ENCODE measurements around the gene TMEM158. TPM values are rescaled to one million over a fixed set of nuclear protein-coding genes. Genes with fewer than 3 reads are reported as not detected.
A peak's percentile ranks its signal among the peaks of the same experiment; 100 is the strongest.

TMEM158 gene
- total RNA-seq, 1 donor from 2014 or later: 1.9 TPM

- no peaks in the 10 kb centered on the region for H3K36me3 Mint-ChIP-seq (ENCODE audit: low read depth)
- H3K9me3 Mint-ChIP-seq: no peaks in the 10 kb centered on the region
- intact Hi-C loops (cut with micrococcal nuclease): no loop called here
- H3K4me3 Mint-ChIP-seq (ENCODE audit: low read depth): no peak overlapping the region
- peaks cover 13% of the 10 kb centered on the region for H3K27me3 Mint-ChIP-seq (ENCODE audit: low read depth)
- H3K4me1 Mint-ChIP-seq (ENCODE audit: low read depth): no peaks in the 10 kb centered on the region
- no peak for DNase-seq (ENCODE audit: low spot score)
- H3K27ac Mint-ChIP-seq: no peak overlapping the region
Observed at GRCh38 chr3:45252826-45253225, 26.7 kb upstream of the TMEM158 start.

- Mint-ChIP-seq H3K4me3 (ENCODE audit: low read depth) (no peak overlapping the region), H3K9me3 (no peaks in the 10 kb centered on the region), H3K36me3 (ENCODE audit: low read depth) (no peaks in the 10 kb centered on the region), H3K27ac (no peak overlapping the region), H3K27me3 (ENCODE audit: low read depth) (peaks cover 7% of the 10 kb centered on the region), H3K4me1 (ENCODE audit: low read depth) (no peaks in the 10 kb centered on the region)
- intact Hi-C loops (cut with micrococcal nuclease): no loop called here
- DNase-seq (ENCODE audit: low spot score): no peak
Observed at GRCh38 chr3:45249391-45249790, 23.3 kb upstream of the TMEM158 start.

- H3K4me3 Mint-ChIP-seq (ENCODE audit: low read depth): no peak overlapping the region
- H3K27ac Mint-ChIP-seq: no peak overlapping the region
- peaks cover 10% of the 10 kb centered on the region for H3K27me3 Mint-ChIP-seq (ENCODE audit: low read depth)
- H3K4me1 Mint-ChIP-seq (ENCODE audit: low read depth): no peaks in the 10 kb centered on the region
- intact Hi-C loops (cut with micrococcal nuclease): no loop called here
- no peak for DNase-seq (ENCODE audit: low spot score)
- no peaks in the 10 kb centered on the region for H3K36me3 Mint-ChIP-seq (ENCODE audit: low read depth)
- no peaks in the 10 kb centered on the region for H3K9me3 Mint-ChIP-seq
Observed at GRCh38 chr3:45246241-45246640, 20.2 kb upstream of the TMEM158 start.

GRCh38 chr3:45244356-45244755 lies 18.3 kb upstream of the TMEM158 start:
- no peak for DNase-seq (ENCODE audit: low spot score)
- Mint-ChIP-seq H3K9me3 (no peaks in the 10 kb centered on the region), H3K4me1 (ENCODE audit: low read depth) (no peaks in the 10 kb centered on the region), H3K27ac (no peak overlapping the region), H3K36me3 (ENCODE audit: low read depth) (no peaks in the 10 kb centered on the region), H3K4me3 (ENCODE audit: low read depth) (no peak overlapping the region), H3K27me3 (ENCODE audit: low read depth) (peaks cover 11% of the 10 kb centered on the region)
- intact Hi-C loops (cut with micrococcal nuclease): no loop called here

- Mint-ChIP-seq H3K27me3 (ENCODE audit: low read depth) (peaks cover 16% of the 10 kb centered on the region), H3K36me3 (ENCODE audit: low read depth) (no peaks in the 10 kb centered on the region), H3K4me1 (ENCODE audit: low read depth) (no peaks in the 10 kb centered on the region), H3K27ac (no peak overlapping the region), H3K4me3 (ENCODE audit: low read depth) (no peak overlapping the region), H3K9me3 (no peaks in the 10 kb centered on the region)
- intact Hi-C loops (cut with micrococcal nuclease): no loop called here
- DNase-seq (ENCODE audit: low spot score): no peak
Observed at GRCh38 chr3:45241206-45241605, 15.1 kb upstream of the TMEM158 start.

- Mint-ChIP-seq H3K4me3 (ENCODE audit: low read depth) (no peak overlapping the region), H3K27ac (no peak overlapping the region), H3K9me3 (peaks cover 8% of the 10 kb centered on the region), H3K4me1 (ENCODE audit: low read depth) (no peaks in the 10 kb centered on the region), H3K36me3 (ENCODE audit: low read depth) (no peaks in the 10 kb centered on the region), H3K27me3 (ENCODE audit: low read depth) (peaks cover 16% of the 10 kb centered on the region)
- no peak for DNase-seq (ENCODE audit: low spot score)
- intact Hi-C loops (cut with micrococcal nuclease): no loop called here
Observed at GRCh38 chr3:45240292-45240691, 14.2 kb upstream of the TMEM158 start.

- intact Hi-C loops (cut with micrococcal nuclease): no loop called here
Observed at GRCh38 chr3:45239254-45239653, 13.2 kb upstream of the TMEM158 start.

GRCh38 chr3:45236964-45237363 lies 10.9 kb upstream of the TMEM158 start:
- Mint-ChIP-seq H3K27me3 (ENCODE audit: low read depth) (peaks cover 23% of the 10 kb centered on the region), H3K9me3 (peaks cover 10% of the 10 kb centered on the region), H3K36me3 (ENCODE audit: low read depth) (no peaks in the 10 kb centered on the region), H3K4me3 (ENCODE audit: low read depth) (no peak overlapping the region), H3K27ac (no peak overlapping the region), H3K4me1 (ENCODE audit: low read depth) (peaks cover 6% of the 10 kb centered on the region)
- intact Hi-C loops (cut with micrococcal nuclease): no loop called here
- DNase-seq (ENCODE audit: low spot score): no peak

More at GRCh38 chr3:45239254-45239653, 13.2 kb upstream of the TMEM158 start:
- DNase-seq (ENCODE audit: low spot score): no peak
- no peak overlapping the region for H3K27ac Mint-ChIP-seq
- peaks cover 10% of the 10 kb centered on the region for H3K9me3 Mint-ChIP-seq
- H3K4me1 Mint-ChIP-seq (ENCODE audit: low read depth): peaks cover 4% of the 10 kb centered on the region
- H3K4me3 Mint-ChIP-seq (ENCODE audit: low read depth): no peak overlapping the region
- no peaks in the 10 kb centered on the region for H3K36me3 Mint-ChIP-seq (ENCODE audit: low read depth)
- peaks cover 18% of the 10 kb centered on the region for H3K27me3 Mint-ChIP-seq (ENCODE audit: low read depth)

GRCh38 chr3:45235409-45235808 lies 9.3 kb upstream of the TMEM158 start:
- peaks cover 6% of the 10 kb centered on the region for H3K4me1 Mint-ChIP-seq (ENCODE audit: low read depth)
- H3K36me3 Mint-ChIP-seq (ENCODE audit: low read depth): no peaks in the 10 kb centered on the region
- peaks cover 10% of the 10 kb centered on the region for H3K9me3 Mint-ChIP-seq
- intact Hi-C loops (cut with micrococcal nuclease): no loop called here
- H3K27me3 Mint-ChIP-seq (ENCODE audit: low read depth): peaks cover 30% of the 10 kb centered on the region
- no peak for DNase-seq (ENCODE audit: low spot score)
- H3K4me3 Mint-ChIP-seq (ENCODE audit: low read depth): no peak overlapping the region
- H3K27ac Mint-ChIP-seq: no peak overlapping the region

- H3K27me3 Mint-ChIP-seq (ENCODE audit: low read depth): peaks cover 38% of the 10 kb centered on the region
- peaks cover 6% of the 10 kb centered on the region for H3K4me1 Mint-ChIP-seq (ENCODE audit: low read depth)
Observed at GRCh38 chr3:45234250-45234649, 8.2 kb upstream of the TMEM158 start.

GRCh38 chr3:45232521-45232920 lies 6.4 kb upstream of the TMEM158 start:
- Mint-ChIP-seq H3K4me3 (ENCODE audit: low read depth) (no peak overlapping the region), H3K27me3 (ENCODE audit: low read depth) (peaks cover 53% of the 10 kb centered on the region), H3K4me1 (ENCODE audit: low read depth) (peaks cover 6% of the 10 kb centered on the region), H3K36me3 (ENCODE audit: low read depth) (no peaks in the 10 kb centered on the region), H3K9me3 (peaks cover 10% of the 10 kb centered on the region), H3K27ac (no peak overlapping the region)
- intact Hi-C loops (cut with micrococcal nuclease): no loop called here
- DNase-seq (ENCODE audit: low spot score): no peak

More at GRCh38 chr3:45234250-45234649, 8.2 kb upstream of the TMEM158 start:
- no peak for DNase-seq (ENCODE audit: low spot score)
- Mint-ChIP-seq H3K4me3 (ENCODE audit: low read depth) (no peak overlapping the region), H3K36me3 (ENCODE audit: low read depth) (no peaks in the 10 kb centered on the region), H3K9me3 (peaks cover 10% of the 10 kb centered on the region), H3K27ac (no peak overlapping the region)
- intact Hi-C loops (cut with micrococcal nuclease): no loop called here

- Mint-ChIP-seq H3K4me3 (ENCODE audit: low read depth) (no peak overlapping the region), H3K27ac (no peak overlapping the region), H3K36me3 (ENCODE audit: low read depth) (no peaks in the 10 kb centered on the region), H3K4me1 (ENCODE audit: low read depth) (peaks cover 14% of the 10 kb centered on the region), H3K27me3 (ENCODE audit: low read depth) (peaks cover 76% of the 10 kb centered on the region), H3K9me3 (no peaks in the 10 kb centered on the region)
- intact Hi-C loops (cut with micrococcal nuclease): loop anchor here (5.0 to 10.0 kb wide), 3 partner anchors 186 to 867 kb away; no protein-coding TSS in a partner anchor
- DNase-seq (ENCODE audit: low spot score): no peak
Observed at GRCh38 chr3:45227946-45228345, 1.9 kb upstream of the TMEM158 start.

GRCh38 chr3:45227071-45227820 lies 1.2 kb upstream of the TMEM158 start:
- Mint-ChIP-seq H3K36me3 (ENCODE audit: low read depth) (no peaks in the 10 kb centered on the region), H3K9me3 (no peaks in the 10 kb centered on the region), H3K27ac (no peak overlapping the region), H3K27me3 (ENCODE audit: low read depth) (peaks cover 78% of the 10 kb centered on the region), H3K4me1 (ENCODE audit: low read depth) (peaks cover 14% of the 10 kb centered on the region), H3K4me3 (ENCODE audit: low read depth) (peak overlapping the region; percentile 14)
- DNase-seq (ENCODE audit: low spot score): no peak
- intact Hi-C loops (cut with micrococcal nuclease): loop anchor here (5.0 to 10.0 kb wide), 3 partner anchors 185 to 868 kb away; no protein-coding TSS in a partner anchor
